ENCODE data around the gene ZNF532.
"Not testable (repeated sequence)": the region's sequence is repeated elsewhere in the genome, so short reads cannot be mapped to it uniquely, and the experiment has no call there.

The ZNF532 gene

DNA sequence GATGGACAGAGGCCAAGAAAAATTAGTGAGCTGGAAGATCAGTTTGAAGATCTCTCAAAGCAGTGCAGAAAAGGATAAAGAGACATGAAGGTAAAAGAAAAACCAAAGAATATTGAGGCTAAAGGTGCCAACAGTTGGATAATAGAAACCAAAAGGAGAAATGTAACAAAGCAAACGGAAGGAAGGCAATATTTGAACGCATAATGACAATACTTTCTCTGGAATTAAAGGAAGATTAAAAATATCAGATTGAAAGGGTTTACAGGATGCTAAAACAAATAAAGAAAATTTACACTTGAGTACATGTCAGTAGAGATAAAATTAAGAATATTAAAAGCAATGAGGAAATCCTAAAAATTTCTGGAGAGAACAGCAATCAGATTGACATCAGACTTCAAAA lies 149.1 kb downstream of the ZNF532 start:
- DNase-seq: no peak

DNA sequence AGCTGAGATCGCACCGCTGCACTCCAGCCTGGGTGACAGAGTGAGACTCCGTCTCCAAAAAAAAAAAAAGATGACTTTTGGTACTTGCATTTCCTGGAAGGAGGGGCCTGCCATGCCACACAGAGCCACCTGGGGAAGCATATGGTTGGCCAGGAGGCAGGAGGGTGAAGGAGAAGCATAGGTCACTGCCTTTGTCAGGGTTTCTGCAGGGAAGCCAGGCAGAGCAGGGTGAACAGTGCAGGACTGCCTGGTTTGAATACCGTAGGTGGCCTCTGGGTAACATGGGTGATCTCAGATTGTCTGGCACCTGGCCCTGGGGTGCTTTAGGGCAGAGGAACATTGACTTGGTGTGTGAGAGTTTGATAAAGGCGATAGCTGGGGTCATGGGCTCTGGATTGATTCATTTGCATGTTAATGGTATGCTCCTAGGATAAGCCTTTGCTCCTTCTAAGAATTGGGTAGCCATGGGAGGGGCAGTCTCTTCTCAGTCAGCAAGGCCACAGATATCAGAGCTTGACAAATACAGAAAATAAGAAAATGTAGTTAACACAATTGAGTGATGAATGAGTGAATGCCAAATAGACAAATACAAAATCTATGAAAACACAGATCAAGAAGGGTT lies 151.0 kb downstream of the ZNF532 start:
- DNase-seq: no peak

DNA sequence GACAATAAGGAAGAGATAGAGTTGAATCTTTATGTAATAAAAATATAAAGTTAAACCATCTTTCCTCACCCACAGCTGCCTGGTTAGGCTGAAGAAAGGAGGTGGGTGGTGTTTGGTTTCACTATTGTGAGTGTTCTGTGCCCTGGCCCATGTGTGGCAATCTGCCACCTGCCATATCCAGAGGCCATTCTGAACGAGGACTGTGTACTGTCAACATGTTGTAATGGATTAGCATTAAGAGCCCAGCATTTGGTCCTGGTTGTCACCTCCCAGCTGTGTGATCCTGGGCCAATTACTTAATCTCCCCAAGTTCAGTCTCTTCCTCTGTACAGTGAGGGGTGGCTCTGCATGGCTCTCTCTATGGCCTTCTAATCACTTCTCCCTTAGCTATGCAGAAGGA lies 156.8 kb downstream of the ZNF532 start:
- DNase-seq: peak; percentile 34

DNA sequence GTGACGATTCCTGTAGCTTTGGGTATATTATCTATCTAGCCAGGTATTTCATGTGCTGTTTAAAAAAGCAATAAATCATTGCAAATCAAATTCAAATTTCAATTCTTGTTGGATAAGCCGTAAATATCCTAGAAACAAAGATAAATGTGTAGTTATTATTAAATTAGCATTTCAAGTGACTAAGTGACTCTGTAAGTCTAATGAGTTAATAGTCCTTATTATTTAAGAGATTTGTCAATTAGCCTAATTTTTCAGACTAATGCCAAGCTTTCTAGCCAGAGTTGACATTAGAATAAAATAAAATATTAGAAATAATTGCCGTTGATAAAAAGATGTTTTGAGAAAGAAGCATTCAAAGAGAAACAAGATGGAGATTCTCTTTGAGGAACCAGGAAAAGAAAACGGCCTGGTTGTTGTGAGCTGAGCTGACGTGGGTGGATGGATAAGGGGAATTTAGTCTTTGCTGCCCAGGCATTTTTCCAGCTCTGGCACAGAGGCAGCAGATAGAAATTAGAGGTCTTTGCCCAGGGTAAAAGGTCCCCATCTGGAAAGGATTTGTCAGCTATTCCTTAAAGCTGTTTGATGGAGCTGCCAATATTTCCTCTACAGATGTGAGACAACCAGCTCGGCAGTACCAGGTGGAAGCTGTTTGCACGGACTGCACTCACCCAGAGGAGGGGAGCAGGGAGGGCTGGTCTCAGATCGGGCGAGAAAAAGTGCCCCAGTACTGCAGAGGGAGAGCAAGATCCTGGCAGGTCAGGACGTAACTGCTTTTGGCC lies 157.7 kb downstream of the ZNF532 start:
- no peak for DNase-seq

DNA sequence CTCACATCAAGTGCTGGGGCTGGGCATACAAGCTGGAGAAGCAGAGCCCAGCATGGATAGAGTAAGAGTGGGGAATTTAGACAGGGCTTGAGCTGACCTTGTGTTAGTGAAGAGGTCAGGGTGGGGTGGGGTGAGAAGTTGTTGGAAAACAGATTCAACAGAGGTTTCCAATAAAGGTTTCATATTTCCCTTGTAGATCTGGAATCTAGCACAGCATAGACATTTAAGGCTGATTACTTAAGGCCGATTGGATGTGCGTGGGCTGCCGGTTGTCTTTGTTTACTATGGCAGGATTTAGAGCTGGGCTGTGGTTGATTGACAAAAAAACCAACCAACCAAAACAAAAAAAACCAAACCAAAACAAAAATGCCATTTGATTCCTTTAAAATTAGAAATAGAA lies 160.2 kb downstream of the ZNF532 start:
- no peak for DNase-seq

DNA sequence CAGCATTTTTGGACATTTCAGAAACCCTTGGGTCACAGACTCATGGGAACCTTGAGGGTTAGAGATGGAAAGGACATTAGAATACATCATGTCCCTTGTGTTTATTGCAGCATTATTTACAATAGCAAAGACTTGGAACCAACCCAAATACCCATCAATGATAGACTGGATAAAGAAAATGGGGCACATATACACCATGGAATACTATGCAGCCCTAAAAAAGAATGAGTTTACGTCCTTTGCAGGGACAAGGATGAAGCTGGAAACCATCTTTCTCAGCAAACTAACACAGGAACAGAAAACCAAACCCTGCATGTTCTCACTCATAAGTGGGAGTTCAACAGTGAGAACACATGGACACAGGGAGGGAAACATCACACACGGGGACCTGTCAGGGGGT lies 160.9 kb downstream of the ZNF532 start:
- DNase-seq: not testable (repeated sequence)

DNA sequence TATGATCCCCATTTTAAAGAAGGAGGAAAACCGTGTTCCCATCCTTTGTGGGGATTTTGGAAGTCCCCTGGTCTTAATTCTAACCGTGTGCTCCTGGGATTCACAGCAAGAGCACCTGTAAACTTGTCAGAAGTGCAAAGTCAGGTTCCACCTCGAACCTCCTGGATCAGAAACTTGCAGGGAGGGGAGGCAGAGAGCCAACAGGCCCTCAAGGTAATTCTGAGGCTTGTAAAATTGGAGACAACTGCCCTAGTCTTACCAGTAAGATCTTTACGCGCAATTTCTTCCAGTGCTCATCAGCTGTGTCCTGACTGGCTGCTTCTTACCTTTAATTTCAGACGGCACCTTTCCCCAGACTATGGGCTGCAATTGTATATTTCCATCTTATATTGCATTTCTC lies 161.7 kb downstream of the ZNF532 start:
- no peak for DNase-seq

DNA sequence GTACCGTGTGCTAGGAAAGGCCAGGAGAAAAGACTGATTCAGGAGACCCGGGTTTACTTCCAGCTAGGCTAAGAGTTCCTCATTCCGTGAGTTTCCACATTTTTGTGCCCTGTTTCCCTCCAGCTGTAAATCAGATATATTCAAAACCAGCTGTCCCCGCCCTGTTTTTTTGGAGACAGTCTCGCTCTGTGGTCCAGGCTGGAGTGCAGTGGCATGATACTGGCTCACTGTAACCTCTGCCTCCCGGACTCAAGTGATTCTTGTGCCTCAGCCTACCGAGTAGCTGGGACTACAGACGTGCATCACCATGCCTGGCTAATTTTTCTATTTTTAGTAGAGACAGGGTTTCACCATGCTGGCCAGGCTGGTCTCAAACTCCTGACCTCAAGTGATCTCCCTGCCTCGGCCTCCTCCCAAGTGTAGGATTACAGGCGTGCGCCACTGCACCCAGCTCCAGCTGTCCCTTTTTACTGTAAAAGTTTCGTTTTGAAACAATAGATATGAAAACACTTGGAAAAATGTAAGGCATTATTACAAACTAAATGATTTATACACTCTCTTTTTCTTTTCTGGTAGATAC lies 162.2 kb downstream of the ZNF532 start:
- no peak for DNase-seq

DNA sequence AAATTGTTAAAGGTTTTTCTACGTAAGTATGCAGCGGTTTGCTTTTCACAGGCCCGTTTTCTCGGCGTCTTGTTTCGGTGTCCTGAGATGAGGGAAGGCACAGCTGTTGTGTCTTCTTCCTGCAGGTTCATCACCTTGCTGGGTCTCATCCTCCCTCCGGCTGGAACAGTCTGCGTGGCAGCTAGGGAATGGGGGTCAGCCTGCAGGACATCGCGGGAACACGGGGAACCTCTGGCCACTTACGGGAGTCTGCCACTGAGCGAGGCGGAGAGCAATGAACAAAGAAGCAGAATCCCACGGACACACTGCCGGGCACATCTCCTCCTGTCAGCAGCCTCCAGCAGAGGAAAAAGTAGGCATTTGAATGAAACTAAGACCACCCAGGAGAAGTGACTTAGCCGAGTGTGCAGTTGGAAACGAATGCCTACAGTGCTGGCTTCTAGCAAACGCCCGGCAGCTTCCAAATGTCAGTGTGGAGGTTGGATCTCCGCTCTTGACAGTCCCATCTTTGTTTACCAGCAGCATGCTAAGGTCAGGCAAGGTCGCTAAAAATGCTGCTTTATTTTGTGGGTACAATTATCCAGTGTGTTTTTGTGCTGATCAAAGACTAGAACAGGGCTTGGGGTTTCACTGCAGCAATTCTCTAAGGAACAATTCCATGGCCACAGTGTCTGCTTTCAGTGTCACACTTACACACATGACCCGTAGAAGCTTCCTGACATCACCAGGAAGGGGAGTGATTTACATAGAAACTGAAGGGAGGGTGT lies 165.2 kb downstream of the ZNF532 start:
- DNase-seq: no peak

DNA sequence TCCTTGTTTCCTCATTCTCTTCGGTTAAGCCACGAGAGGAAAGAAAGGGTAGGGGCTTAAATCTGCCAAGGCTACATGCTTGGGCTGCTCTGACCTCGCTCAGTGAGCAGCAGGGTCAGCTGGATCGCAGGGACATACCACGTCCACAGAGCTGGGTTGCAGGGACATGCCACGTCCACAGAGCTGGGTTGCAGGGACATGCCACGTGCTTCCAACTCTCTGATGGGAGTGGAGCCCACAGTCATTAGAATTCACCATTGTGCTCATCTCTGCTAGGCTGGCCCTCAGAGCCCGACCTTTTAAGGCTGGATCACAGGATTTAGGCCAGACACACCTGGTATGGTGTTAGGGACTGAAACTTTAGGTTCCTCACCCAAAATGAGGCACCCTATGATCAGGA lies 167.6 kb downstream of the ZNF532 start:
- no peak for DNase-seq

DNA sequence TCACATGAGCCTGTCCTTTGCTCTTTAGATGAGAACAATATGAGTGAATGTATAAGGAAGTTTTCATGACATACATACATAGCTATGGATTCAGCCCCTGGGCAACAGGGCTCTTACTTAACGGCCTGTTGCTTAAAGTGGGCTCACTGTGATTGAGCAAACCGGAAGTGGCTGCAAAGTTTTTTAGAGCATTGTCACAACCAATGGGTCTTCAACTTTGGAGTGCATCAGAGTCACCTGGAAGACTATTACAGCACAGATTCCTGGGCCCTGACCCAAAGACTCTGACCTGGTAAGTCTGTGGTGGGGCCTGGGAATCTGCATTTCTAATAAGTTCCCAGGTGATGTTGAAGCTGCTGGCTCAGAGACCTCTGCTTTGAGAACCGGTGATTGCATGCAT lies 168.7 kb downstream of the ZNF532 start:
- DNase-seq: no peak

DNA sequence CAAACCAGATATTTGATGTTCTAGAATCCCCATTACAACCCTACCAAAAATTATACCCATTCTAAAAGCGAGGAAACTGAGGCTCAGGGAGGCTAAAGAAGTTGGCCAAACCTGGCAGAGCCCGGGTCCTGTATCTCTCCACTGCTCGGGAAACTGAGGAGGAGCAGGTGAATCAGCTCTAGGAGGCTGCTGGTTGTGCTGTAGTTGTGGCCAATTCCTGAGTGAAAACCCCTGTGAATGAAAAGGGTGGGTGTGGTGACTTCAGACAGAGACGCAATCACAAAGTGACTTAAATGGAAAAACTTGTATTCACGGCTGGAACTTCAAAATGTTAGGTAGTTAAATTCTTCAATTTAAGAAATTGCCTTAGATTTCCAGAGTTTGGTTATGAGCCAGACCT lies 169.3 kb downstream of the ZNF532 start:
- DNase-seq: no peak

DNA sequence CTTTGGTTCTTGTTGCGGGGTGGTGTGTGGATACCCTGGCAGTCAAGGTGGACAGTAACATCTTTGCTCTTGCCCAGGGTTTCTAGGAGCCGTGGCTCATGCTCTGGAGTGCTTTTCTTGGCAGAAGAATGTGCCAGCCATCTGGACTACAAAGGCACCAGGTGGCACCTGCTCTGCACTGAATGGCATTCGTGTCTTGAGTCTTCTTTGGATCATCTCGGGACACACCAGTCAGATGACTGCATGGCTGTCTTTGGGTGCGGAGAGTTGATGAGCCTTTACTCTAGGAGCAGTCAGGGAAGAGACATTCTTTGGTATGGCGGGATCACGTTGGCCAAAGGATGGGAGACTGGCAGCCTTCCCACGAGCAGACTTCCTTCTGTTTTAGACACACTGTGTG lies 170.9 kb downstream of the ZNF532 start:
- DNase-seq: no peak
